ENCODE data around the gene TRPV4.

GRCh38 chr12:109815225-109815624 lies 18.0 kb downstream of the TRPV4 start:
- TF ChIP-seq POLR2A (IDR thresholded peaks at IDR 0.05): no peak
- TF ChIP-seq POLR2AphosphoS5 (IDR thresholded peaks at IDR 0.05): no peak
- no peak for TF ChIP-seq EP300 (IDR thresholded peaks at IDR 0.05)
